Measurements from ENCODE around the gene TMEM234. TPM values are rescaled to one million over a fixed set of nuclear protein-coding genes. Genes with fewer than 3 reads are reported as not detected.

Gene TMEM234
- total RNA-seq, 4 donors from 2014 or later: 8.8 to 15.4 (median 11.3) TPM

DNA sequence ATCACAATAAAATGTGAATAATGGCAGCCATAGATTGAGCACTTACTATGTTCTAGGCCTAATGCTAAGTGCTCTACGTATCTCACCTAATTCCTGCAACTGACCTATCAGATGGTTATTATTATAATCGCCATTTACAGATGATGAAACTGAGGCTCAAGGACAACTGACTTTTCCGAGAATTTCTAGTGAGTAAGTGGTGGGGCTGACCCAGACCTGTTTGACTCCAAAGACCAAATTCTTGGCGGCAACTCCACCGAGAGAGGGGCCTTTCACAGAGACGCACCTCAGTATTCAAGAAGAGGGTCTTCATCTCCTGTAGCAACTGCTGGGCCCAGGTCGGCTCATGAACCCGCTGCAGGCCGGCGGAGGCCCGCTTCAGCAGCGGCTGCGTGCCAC is 573 bp downstream of the TMEM234 start:
- TF ChIP-seq CTCF (IDR thresholded peaks at IDR 0.05): no peak
- peak; percentile 8 for ATAC-seq (ENCODE audit: low FRiP score)

GRCh38 chr1:32220746-32221580 is 1.2 kb downstream of the TMEM234 start:
- TF ChIP-seq CTCF (IDR thresholded peaks at IDR 0.05): no peak
- DNase-seq (ENCODE audit: low spot score) (no peak), ATAC-seq (ENCODE audit: low FRiP score) (no peak)

More for the DNA sequence above, 573 bp downstream of the TMEM234 start:
- DNase-seq (ENCODE audit: low spot score): no peak

- DNase-seq (ENCODE audit: low spot score) (no peak), ATAC-seq (ENCODE audit: low FRiP score) (no peak)
- no peak for TF ChIP-seq CTCF (IDR thresholded peaks at IDR 0.05)
These were observed 3.1 kb downstream of the TMEM234 start for GRCh38 chr1:32219022-32219421.

GRCh38 chr1:32216566-32216965 is 5.6 kb downstream of the TMEM234 start:
- DNase-seq (ENCODE audit: low spot score): no peak
- no peak for ATAC-seq (ENCODE audit: low FRiP score)
- no peak for TF ChIP-seq CTCF (IDR thresholded peaks at IDR 0.05)

GRCh38 chr1:32215629-32216480 is 6.3 kb downstream of the TMEM234 start:
- ATAC-seq (ENCODE audit: low FRiP score) (peak; percentile 74), DNase-seq (ENCODE audit: low spot score) (no peak)
- no peak for TF ChIP-seq CTCF (IDR thresholded peaks at IDR 0.05)

GRCh38 chr1:32208891-32209328 is 13.2 kb downstream of the TMEM234 start, which contains the start of gene DCDC2B:
TSS of gene DCDC2B (plus strand) at chr1:32209089. CDS start at chr1:32209094, 5 bp downstream.
- TF ChIP-seq CTCF (IDR thresholded peaks at IDR 0.05): no peak
- ATAC-seq (ENCODE audit: low FRiP score): no peak
- DNase-seq (ENCODE audit: low spot score): no peak

Data from omental fat pad (tissue), 4 donors.